WTC11 (cell line): Measurements from ENCODE around the gene BMP6. TPM values are rescaled to one million over a fixed set of nuclear protein-coding genes. Genes with fewer than 3 reads are reported as not detected.

Source experiments
- ATAC-seq: fragments of 200-7000 bp; cut with Tn5 transposase; 2 replicates; pipeline ENCODE4 v1.10.0; 2021; ENCODE audit warnings: mild to moderate bottlenecking, moderate library complexity
- CTCF ChIA-PET: fragments of 300-600 bp; sonication (Branson Sonifier 250); formaldehyde crosslinking; loops from one replicate; lab custom pipeline; 2021; ENCODE audit warnings: antibody characterized with exemption; lab: Charles Lee
- POLR2A ChIA-PET: fragments of 350-600 bp; sonication (Branson Sonifier 250); formaldehyde crosslinking; loops from one replicate; lab custom pipeline; 2021; ENCODE audit warnings: antibody characterized with exemption; lab: Charles Lee
- DNase-seq: peaks from one replicate; pipeline ENCODE4 v3.0.0; 2021; ENCODE audit warnings: low spot score
- H3K27ac Mint-ChIP-seq: 2 replicates; pipeline ENCODE4 v1.8.0; 2021; ENCODE audit warnings: mixed read lengths
- H3K27me3 Mint-ChIP-seq: 2 replicates; pipeline ENCODE4 v1.8.0; 2021; ENCODE audit warnings: low read depth, mild to moderate bottlenecking, moderate library complexity, mixed read lengths
- H3K36me3 Mint-ChIP-seq: 2 replicates; pipeline ENCODE4 v1.8.0; 2021; ENCODE audit warnings: mixed read lengths
- H3K4me1 Mint-ChIP-seq: 2 replicates; pipeline ENCODE4 v1.8.0; 2022; ENCODE audit warnings: mixed read lengths
- H3K4me3 Mint-ChIP-seq: 2 replicates; pipeline ENCODE4 v1.8.0; 2021; ENCODE audit warnings: mild to moderate bottlenecking, moderate library complexity, mixed read lengths
- H3K9me3 Mint-ChIP-seq: 2 replicates; pipeline ENCODE4 v1.8.0; 2021; ENCODE audit warnings: mixed read lengths
- ATF1 ChIP-seq: sonication (generic); formaldehyde crosslinking; IDR thresholded peaks from 2 replicates; pipeline ENCODE4 v1.8.1; 2023; ENCODE audit warnings: mild to moderate bottlenecking, moderate library complexity, missing genetic modification reagents
- ATF6 ChIP-seq: sonication (generic); formaldehyde crosslinking; IDR thresholded peaks from 2 replicates; pipeline ENCODE4 v1.8.1; 2023; ENCODE audit warnings: mild to moderate bottlenecking, missing genetic modification reagents
- CREB1 ChIP-seq: sonication (generic); formaldehyde crosslinking; IDR thresholded peaks from 2 replicates; pipeline ENCODE4 v1.8.0; 2023; ENCODE audit warnings: mild to moderate bottlenecking, missing genetic modification reagents
- ESRRA ChIP-seq: sonication (generic); formaldehyde crosslinking; IDR thresholded peaks from 2 replicates; pipeline ENCODE4 v1.8.1; 2022; ENCODE audit warnings: mild to moderate bottlenecking, missing genetic modification reagents, borderline replicate concordance
- FOXJ3 ChIP-seq: sonication (generic); formaldehyde crosslinking; IDR thresholded peaks from 2 replicates; pipeline ENCODE4 v1.9.0; 2021; ENCODE audit warnings: missing genetic modification reagents, mild to moderate bottlenecking, borderline replicate concordance
- JAZF1 ChIP-seq: fragments of 250-450 bp; sonication (Bioruptor Pico); IDR thresholded peaks from 2 replicates; pipeline ENCODE4 v1.9.0; 2021; ENCODE audit warnings: moderate library complexity, mild to moderate bottlenecking, inconsistent platforms
- PRDM15 ChIP-seq: sonication (generic); formaldehyde crosslinking; IDR thresholded peaks from 2 replicates; pipeline ENCODE4 v1.8.0; 2022; ENCODE audit warnings: missing genetic modification reagents
- RORB ChIP-seq: fragments of 250-450 bp; sonication (Bioruptor Pico); IDR thresholded peaks from 2 replicates; pipeline ENCODE4 v1.9.0; 2021; ENCODE audit warnings: mild to moderate bottlenecking
- TCF7 ChIP-seq: sonication (generic); formaldehyde crosslinking; IDR thresholded peaks from 2 replicates; pipeline ENCODE4 v1.8.0; 2022; ENCODE audit warnings: mild to moderate bottlenecking, low read depth, missing genetic modification reagents, moderate library complexity
- ZNF219 ChIP-seq: sonication (generic); formaldehyde crosslinking; IDR thresholded peaks from 2 replicates; pipeline ENCODE4 v1.8.0; 2023; ENCODE audit warnings: missing genetic modification reagents, mild to moderate bottlenecking, borderline replicate concordance
- ZNF396 ChIP-seq: fragments of 250-450 bp; sonication (Bioruptor Pico); IDR thresholded peaks from 2 replicates; pipeline ENCODE4 v1.8.0; 2021; ENCODE audit warnings: mild to moderate bottlenecking, moderate library complexity, borderline replicate concordance
- ZNF423 ChIP-seq: fragments of 250-450 bp; sonication (Bioruptor Pico); IDR thresholded peaks from 2 replicates; pipeline ENCODE4 v2.1.2; 2022; ENCODE audit warnings: mild to moderate bottlenecking, moderate library complexity
- ZNF671 ChIP-seq: fragments of 250-450 bp; sonication (Bioruptor Pico); IDR thresholded peaks from 2 replicates; pipeline ENCODE4 v1.8.0; 2021; ENCODE audit warnings: mild to moderate bottlenecking
- total RNA-seq: library from RNA; stranded (reverse); gene quantifications from 3 replicates; pipeline ENCODE4 v1.2.3, GENCODE V29; 2021
- TF ChIP-seq, protein P1 (sequence below): sonication (generic); formaldehyde crosslinking; IDR thresholded peaks from 2 replicates; pipeline ENCODE4 v1.8.0; 2022; ENCODE audit warnings: mild to moderate bottlenecking, missing genetic modification reagents
- TF ChIP-seq, protein P2 (sequence below): sonication (generic); formaldehyde crosslinking; conservative IDR thresholded peaks from 2 replicates; pipeline ENCODE4 v1.8.1; 2023; ENCODE audit warnings: mild to moderate bottlenecking, low read depth, missing genetic modification reagents, moderate library complexity
- TF ChIP-seq, protein P3 (sequence below): fragments of 250-450 bp; sonication (Bioruptor Pico); IDR thresholded peaks from 2 replicates; pipeline ENCODE4 v1.9.0; 2021; ENCODE audit warnings: moderate library complexity, mild to moderate bottlenecking, inconsistent platforms, borderline replicate concordance
- TF ChIP-seq, protein P4 (sequence below): sonication (generic); formaldehyde crosslinking; IDR thresholded peaks from 2 replicates; pipeline ENCODE4 v1.8.1; 2023; ENCODE audit warnings: mild to moderate bottlenecking, missing genetic modification reagents, moderate library complexity
- TF ChIP-seq, protein P5 (sequence below): sonication (generic); formaldehyde crosslinking; IDR thresholded peaks from 2 replicates; pipeline ENCODE4 v1.8.1; 2023; ENCODE audit warnings: mild to moderate bottlenecking, missing genetic modification reagents, borderline replicate concordance
- TF ChIP-seq, protein P6 (sequence below): sonication (generic); formaldehyde crosslinking; conservative IDR thresholded peaks from 2 replicates; pipeline ENCODE4 v1.8.1; 2022; ENCODE audit warnings: mild to moderate bottlenecking, missing genetic modification reagents

The BMP6 gene
- total RNA-seq, 1 experiment from 2014 or later: 1.0 TPM

- TF ChIP-seq, protein P1, sequence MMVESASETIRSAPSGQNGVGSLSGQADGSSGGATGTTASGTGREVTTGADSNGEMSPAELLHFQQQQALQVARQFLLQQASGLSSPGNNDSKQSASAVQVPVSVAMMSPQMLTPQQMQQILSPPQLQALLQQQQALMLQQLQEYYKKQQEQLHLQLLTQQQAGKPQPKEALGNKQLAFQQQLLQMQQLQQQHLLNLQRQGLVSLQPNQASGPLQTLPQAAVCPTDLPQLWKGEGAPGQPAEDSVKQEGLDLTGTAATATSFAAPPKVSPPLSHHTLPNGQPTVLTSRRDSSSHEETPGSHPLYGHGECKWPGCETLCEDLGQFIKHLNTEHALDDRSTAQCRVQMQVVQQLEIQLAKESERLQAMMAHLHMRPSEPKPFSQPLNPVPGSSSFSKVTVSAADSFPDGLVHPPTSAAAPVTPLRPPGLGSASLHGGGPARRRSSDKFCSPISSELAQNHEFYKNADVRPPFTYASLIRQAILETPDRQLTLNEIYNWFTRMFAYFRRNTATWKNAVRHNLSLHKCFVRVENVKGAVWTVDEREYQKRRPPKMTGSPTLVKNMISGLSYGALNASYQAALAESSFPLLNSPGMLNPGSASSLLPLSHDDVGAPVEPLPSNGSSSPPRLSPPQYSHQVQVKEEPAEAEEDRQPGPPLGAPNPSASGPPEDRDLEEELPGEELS: no peak
- TF ChIP-seq ESRRA (no peak), ZNF671 (CRISPR knock-in tag) (no peak), RORB (CRISPR knock-in tag) (no peak), ZNF219 (CRISPR knock-in tag) (no peak), PRDM15 (CRISPR knock-in tag) (no peak), JAZF1 (CRISPR knock-in tag) (no peak), ATF6 (no peak)
- TF ChIP-seq, protein P2, sequence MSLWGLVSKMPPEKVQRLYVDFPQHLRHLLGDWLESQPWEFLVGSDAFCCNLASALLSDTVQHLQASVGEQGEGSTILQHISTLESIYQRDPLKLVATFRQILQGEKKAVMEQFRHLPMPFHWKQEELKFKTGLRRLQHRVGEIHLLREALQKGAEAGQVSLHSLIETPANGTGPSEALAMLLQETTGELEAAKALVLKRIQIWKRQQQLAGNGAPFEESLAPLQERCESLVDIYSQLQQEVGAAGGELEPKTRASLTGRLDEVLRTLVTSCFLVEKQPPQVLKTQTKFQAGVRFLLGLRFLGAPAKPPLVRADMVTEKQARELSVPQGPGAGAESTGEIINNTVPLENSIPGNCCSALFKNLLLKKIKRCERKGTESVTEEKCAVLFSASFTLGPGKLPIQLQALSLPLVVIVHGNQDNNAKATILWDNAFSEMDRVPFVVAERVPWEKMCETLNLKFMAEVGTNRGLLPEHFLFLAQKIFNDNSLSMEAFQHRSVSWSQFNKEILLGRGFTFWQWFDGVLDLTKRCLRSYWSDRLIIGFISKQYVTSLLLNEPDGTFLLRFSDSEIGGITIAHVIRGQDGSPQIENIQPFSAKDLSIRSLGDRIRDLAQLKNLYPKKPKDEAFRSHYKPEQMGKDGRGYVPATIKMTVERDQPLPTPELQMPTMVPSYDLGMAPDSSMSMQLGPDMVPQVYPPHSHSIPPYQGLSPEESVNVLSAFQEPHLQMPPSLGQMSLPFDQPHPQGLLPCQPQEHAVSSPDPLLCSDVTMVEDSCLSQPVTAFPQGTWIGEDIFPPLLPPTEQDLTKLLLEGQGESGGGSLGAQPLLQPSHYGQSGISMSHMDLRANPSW (CRISPR knock-in tag): no peak
- TF ChIP-seq, protein P3, sequence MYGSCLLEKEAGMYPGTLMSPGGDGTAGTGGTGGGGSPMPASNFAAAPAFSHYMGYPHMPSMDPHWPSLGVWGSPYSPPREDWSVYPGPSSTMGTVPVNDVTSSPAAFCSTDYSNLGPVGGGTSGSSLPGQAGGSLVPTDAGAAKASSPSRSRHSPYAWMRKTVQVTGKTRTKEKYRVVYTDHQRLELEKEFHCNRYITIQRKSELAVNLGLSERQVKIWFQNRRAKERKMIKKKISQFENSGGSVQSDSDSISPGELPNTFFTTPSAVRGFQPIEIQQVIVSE (CRISPR knock-in tag): no peak
Measured at GRCh38 chr6:7879579-7879978, 153.7 kb downstream of the BMP6 start (continued).

- H3K4me1 Mint-ChIP-seq: no peaks in the 10 kb centered on the region
- ChIA-PET POLR2A (no interaction called here), CTCF (no interaction called here)
- no peaks in the 10 kb centered on the region for H3K27me3 Mint-ChIP-seq
- no peak for ATAC-seq
- no peak overlapping the region for H3K4me3 Mint-ChIP-seq
- H3K27ac Mint-ChIP-seq: no peak overlapping the region; the same call in 1 of the 2 replicates
- DNase-seq: no peak
- H3K36me3 Mint-ChIP-seq: peaks cover 38% of the 10 kb centered on the region
- no peaks in the 10 kb centered on the region for H3K9me3 Mint-ChIP-seq
- TF ChIP-seq, protein P4, sequence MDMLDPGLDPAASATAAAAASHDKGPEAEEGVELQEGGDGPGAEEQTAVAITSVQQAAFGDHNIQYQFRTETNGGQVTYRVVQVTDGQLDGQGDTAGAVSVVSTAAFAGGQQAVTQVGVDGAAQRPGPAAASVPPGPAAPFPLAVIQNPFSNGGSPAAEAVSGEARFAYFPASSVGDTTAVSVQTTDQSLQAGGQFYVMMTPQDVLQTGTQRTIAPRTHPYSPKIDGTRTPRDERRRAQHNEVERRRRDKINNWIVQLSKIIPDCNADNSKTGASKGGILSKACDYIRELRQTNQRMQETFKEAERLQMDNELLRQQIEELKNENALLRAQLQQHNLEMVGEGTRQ (CRISPR knock-in tag): no peak
- no peak for TF ChIP-seq FOXJ3 (CRISPR knock-in tag)
- TF ChIP-seq, protein P5, sequence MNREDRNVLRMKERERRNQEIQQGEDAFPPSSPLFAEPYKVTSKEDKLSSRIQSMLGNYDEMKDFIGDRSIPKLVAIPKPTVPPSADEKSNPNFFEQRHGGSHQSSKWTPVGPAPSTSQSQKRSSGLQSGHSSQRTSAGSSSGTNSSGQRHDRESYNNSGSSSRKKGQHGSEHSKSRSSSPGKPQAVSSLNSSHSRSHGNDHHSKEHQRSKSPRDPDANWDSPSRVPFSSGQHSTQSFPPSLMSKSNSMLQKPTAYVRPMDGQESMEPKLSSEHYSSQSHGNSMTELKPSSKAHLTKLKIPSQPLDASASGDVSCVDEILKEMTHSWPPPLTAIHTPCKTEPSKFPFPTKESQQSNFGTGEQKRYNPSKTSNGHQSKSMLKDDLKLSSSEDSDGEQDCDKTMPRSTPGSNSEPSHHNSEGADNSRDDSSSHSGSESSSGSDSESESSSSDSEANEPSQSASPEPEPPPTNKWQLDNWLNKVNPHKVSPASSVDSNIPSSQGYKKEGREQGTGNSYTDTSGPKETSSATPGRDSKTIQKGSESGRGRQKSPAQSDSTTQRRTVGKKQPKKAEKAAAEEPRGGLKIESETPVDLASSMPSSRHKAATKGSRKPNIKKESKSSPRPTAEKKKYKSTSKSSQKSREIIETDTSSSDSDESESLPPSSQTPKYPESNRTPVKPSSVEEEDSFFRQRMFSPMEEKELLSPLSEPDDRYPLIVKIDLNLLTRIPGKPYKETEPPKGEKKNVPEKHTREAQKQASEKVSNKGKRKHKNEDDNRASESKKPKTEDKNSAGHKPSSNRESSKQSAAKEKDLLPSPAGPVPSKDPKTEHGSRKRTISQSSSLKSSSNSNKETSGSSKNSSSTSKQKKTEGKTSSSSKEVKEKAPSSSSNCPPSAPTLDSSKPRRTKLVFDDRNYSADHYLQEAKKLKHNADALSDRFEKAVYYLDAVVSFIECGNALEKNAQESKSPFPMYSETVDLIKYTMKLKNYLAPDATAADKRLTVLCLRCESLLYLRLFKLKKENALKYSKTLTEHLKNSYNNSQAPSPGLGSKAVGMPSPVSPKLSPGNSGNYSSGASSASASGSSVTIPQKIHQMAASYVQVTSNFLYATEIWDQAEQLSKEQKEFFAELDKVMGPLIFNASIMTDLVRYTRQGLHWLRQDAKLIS (CRISPR knock-in tag): no peak
- TF ChIP-seq ZNF396 (CRISPR knock-in tag): no peak
- no peak for TF ChIP-seq ZNF423 (CRISPR knock-in tag)
- no peak for TF ChIP-seq ATF1 (CRISPR knock-in tag)
- no peak for TF ChIP-seq CREB1 (CRISPR knock-in tag)
- TF ChIP-seq, protein P6, sequence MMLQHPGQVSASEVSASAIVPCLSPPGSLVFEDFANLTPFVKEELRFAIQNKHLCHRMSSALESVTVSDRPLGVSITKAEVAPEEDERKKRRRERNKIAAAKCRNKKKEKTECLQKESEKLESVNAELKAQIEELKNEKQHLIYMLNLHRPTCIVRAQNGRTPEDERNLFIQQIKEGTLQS (CRISPR knock-in tag): no peak
- no peak for TF ChIP-seq TCF7 (CRISPR knock-in tag)
Measured at GRCh38 chr6:7879980-7880717, 154.2 kb downstream of the BMP6 start.
